ENCODE data around the gene REELD1. TPM values are rescaled to one million over a fixed set of nuclear protein-coding genes. Genes with fewer than 3 reads are reported as not detected.

The REELD1 gene
- total and polyA plus RNA-seq, 9 of the 15 experiments (the other 6 are each of a cell fraction or from before 2014, with no cell fraction given), result not detected

GRCh38 chr4:146236216-146236615, 21.9 kb downstream of the REELD1 start (continued):
- no peak for TF ChIP-seq ZNF143 (CRISPR knock-in tag; IDR thresholded peaks at IDR 0.05)
- peak; percentile 11; the same call in 1 of the 2 replicates for TF ChIP-seq ZNF175 (CRISPR knock-in tag; IDR thresholded peaks at IDR 0.05; ENCODE audit: low read depth)
- no peak for TF ChIP-seq HOXB6 (CRISPR knock-in tag; IDR thresholded peaks at IDR 0.05; ENCODE audit: borderline replicate concordance)

GRCh38 chr4:146237092-146237491, 22.8 kb downstream of the REELD1 start:
- H3K4me3 ChIP-seq, result no peak overlapping the region
- intact Hi-C loops (cut with micrococcal nuclease), result no loop called here
- no peaks in the 10 kb centered on the region; the same call in 1 of the 2 replicates for H4K20me1 ChIP-seq (replicated peaks; ENCODE audit: control insufficient read depth, insufficient read depth, low read length)
- FAIRE-seq (no peak), ATAC-seq (no peak), DNase-seq (ENCODE audit: extremely low read depth in 1 of 4, low spot score in 3 of 4) (no peak)
- BruUV-seq (replicated peaks), result no TSS peak
- H3K27me3 ChIP-seq (ENCODE audit: control insufficient read depth in 2 of 2, insufficient read depth in 2 of 2, low read length in 2 of 2), result peaks cover 0 to 37% of the 10 kb centered on the region in 2 experiments; a peak in 3 of 5 replicates
- 10% methylated on average over 6 of the region's 6 CpGs for WGBS (ENCODE audit: insufficient coverage, low coverage, missing lambda C conversion rate)
- H3K9me1 ChIP-seq (ENCODE audit: control insufficient read depth, insufficient read depth, low read length), result no peaks in the 10 kb centered on the region
- H3K79me2 ChIP-seq (ENCODE audit: control insufficient read depth, insufficient read depth, low read length), result no peaks in the 10 kb centered on the region
- POLR2A ChIA-PET, result interaction anchor here (0.9 kb wide), 1 partner anchor 76 kb away, joined by 3 read pairs; no protein-coding TSS in a partner anchor
- no peak overlapping the region for H3K27ac ChIP-seq (ENCODE audit: extremely low read depth, low read depth, low read length)
- in situ Hi-C loops (cut with MboI), result no loop called here
- H3K9ac ChIP-seq (ENCODE audit: insufficient read depth in 1 of 2, low read depth in 2 of 2, low read length in 2 of 2), result no peak overlapping the region
- no peaks in the 10 kb centered on the region for H3K9me3 ChIP-seq (replicated peaks; ENCODE audit: control insufficient read depth, insufficient read depth, low read depth, low read length)
- H3K4me2 ChIP-seq (ENCODE audit: insufficient read depth, low read length), result no peak overlapping the region
- CTCF ChIA-PET (ENCODE audit: low intra/inter-chr PET ratio), result no interaction called here
- no peak overlapping the region for H2AFZ ChIP-seq (ENCODE audit: low read depth, low read length)
- H3K36me3 ChIP-seq (ENCODE audit: control insufficient read depth, insufficient read depth, low read length), result no peaks in the 10 kb centered on the region
- H3K4me1 ChIP-seq (replicated peaks in 1 of 2; ENCODE audit: control insufficient read depth in 2 of 2, insufficient read depth in 2 of 2, low read length in 2 of 2), result 0 out of 5 replicates have a peak, but pooled peaks cover 0 to under 1% of the 10 kb centered on the region in 2 experiments
- no peak for TF ChIP-seq CTCFL (IDR thresholded peaks at IDR 0.05; ENCODE audit: borderline replicate concordance, insufficient read depth, low read depth, low read length, poor library complexity, severe bottlenecking)
- no peak for TF ChIP-seq NRF1 (conservative IDR thresholded peaks at IDR 0.05 in 1 of 2, IDR thresholded peaks at IDR 0.05 in 1 of 2)
- no peak for TF ChIP-seq COPS2 (conservative IDR thresholded peaks at IDR 0.05)
- no peak for TF ChIP-seq RBM34 (IDR thresholded peaks at IDR 0.05; ENCODE audit: borderline replicate concordance, insufficient read depth, low read length)
- no peak for TF ChIP-seq CHD1 (IDR thresholded peaks at IDR 0.05; ENCODE audit: low read length)
- no peak for TF ChIP-seq ZNF217 (CRISPR knock-in tag; IDR thresholded peaks at IDR 0.05)
- TF ChIP-seq ZNF695 (CRISPR knock-in tag; IDR thresholded peaks at IDR 0.05), result no peak
- TF ChIP-seq MYC (IDR thresholded peaks at IDR 0.05; ENCODE audit: low read depth, low read length), result no peak
- no peak for TF ChIP-seq MYC (CRISPR knock-in tag; IDR thresholded peaks at IDR 0.05; ENCODE audit: borderline replicate concordance, low read depth)
- no peak for TF ChIP-seq RHOXF2B (CRISPR knock-in tag; conservative IDR thresholded peaks at IDR 0.05)
- no peak for TF ChIP-seq CEBPG (CRISPR knock-in tag; IDR thresholded peaks at IDR 0.05)
- TF ChIP-seq CEBPG (tag; conservative IDR thresholded peaks at IDR 0.05 in 1 of 2, IDR thresholded peaks at IDR 0.05 in 1 of 2), result no peak
- no peak for TF ChIP-seq IRF1 (CRISPR knock-in tag; IDR thresholded peaks at IDR 0.05; ENCODE audit: borderline replicate concordance)
- TF ChIP-seq ZNF12 (CRISPR knock-in tag; IDR thresholded peaks at IDR 0.05), result no peak
- no peak for TF ChIP-seq POLR2G (IDR thresholded peaks at IDR 0.05; ENCODE audit: low read depth, low read length)
- no peak for TF ChIP-seq KDM5B (IDR thresholded peaks at IDR 0.05; ENCODE audit: insufficient replicate concordance, low read depth, low read length)
- TF ChIP-seq ELF2 (CRISPR knock-in tag; IDR thresholded peaks at IDR 0.05), result no peak

All from K562 (cell line).